Right lobe of liver (tissue), 4 donors: Measurements from ENCODE around the gene DYNC2LI1.

Source experiments
- POLR2A ChIP-seq: fragments of 450-650 bp; IDR thresholded peaks from one replicate; pipeline ENCODE4 v1.6.1; 2017; ENCODE audit warnings: antibody characterized with exemption, mild to moderate bottlenecking
- TF ChIP-seq, protein P1 (sequence below), 4 donors: fragments of 200-600 bp in 3 of 4; fragments of 450-650 bp in 1 of 4; IDR thresholded peaks; one replicate each; pipeline versions ENCODE4 v1.5.1 to v1.8.0; 2016 to 2022; ENCODE audit warnings: antibody characterized with exemption in 4 of 4, mild to moderate bottlenecking in 2 of 4
- donor health status: DM: no; HTN: no; CAD: no.
- donor health status: DM: no; HTN: no; CAD: no.
- donor health status: DM: no; HTN: yes; CAD: no.

- TF ChIP-seq, protein P1, sequence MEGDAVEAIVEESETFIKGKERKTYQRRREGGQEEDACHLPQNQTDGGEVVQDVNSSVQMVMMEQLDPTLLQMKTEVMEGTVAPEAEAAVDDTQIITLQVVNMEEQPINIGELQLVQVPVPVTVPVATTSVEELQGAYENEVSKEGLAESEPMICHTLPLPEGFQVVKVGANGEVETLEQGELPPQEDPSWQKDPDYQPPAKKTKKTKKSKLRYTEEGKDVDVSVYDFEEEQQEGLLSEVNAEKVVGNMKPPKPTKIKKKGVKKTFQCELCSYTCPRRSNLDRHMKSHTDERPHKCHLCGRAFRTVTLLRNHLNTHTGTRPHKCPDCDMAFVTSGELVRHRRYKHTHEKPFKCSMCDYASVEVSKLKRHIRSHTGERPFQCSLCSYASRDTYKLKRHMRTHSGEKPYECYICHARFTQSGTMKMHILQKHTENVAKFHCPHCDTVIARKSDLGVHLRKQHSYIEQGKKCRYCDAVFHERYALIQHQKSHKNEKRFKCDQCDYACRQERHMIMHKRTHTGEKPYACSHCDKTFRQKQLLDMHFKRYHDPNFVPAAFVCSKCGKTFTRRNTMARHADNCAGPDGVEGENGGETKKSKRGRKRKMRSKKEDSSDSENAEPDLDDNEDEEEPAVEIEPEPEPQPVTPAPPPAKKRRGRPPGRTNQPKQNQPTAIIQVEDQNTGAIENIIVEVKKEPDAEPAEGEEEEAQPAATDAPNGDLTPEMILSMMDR (IDR thresholded peaks at IDR 0.05) = no peak
- TF ChIP-seq POLR2A = no peak
Observed at GRCh38 chr2:43737097-43737854, 36.6 kb upstream of the DYNC2LI1 start.
